NCI-H2227 (cell line): Measurements from ENCODE around the gene PKIG.
A peak's percentile ranks its signal among the peaks of the same experiment; 100 is the strongest.

Experiments used
- DNase-seq: peaks from one replicate; lab custom pipeline; 2025; ENCODE audit not compliant: unreplicated experiment; lab: John Stamatoyannopoulos, UW

Gene PKIG

GRCh38 chr20:44594730-44595129 lies 12.4 kb downstream of the PKIG start:
- no peak for DNase-seq

GRCh38 chr20:44596010-44596409 lies 13.6 kb downstream of the PKIG start:
- no peak for DNase-seq

GRCh38 chr20:44596876-44597275 lies 14.5 kb downstream of the PKIG start:
- no peak for DNase-seq

- DNase-seq: no peak
Observed at GRCh38 chr20:44597516-44597915, 15.1 kb downstream of the PKIG start.

DNA sequence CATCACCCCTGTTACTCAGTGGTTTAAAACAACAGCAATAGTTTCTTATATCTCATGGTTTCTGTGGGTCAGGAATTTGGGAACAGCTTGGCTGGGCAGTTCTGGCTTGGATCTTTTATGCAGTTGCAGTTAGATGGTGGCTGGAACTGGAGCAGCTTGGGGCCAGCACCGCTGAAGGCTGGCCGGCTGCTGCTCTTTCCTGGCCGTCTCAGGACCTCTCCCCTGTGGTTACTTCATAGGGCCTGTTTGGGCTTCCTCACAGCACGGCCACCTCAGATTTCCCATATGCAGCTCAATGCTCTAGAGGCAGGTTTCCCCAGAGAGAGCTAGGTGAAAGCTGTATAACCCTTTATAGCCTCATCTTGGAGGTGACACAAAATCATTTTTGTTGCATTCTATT lies 15.6 kb downstream of the PKIG start:
- no peak for DNase-seq

DNA sequence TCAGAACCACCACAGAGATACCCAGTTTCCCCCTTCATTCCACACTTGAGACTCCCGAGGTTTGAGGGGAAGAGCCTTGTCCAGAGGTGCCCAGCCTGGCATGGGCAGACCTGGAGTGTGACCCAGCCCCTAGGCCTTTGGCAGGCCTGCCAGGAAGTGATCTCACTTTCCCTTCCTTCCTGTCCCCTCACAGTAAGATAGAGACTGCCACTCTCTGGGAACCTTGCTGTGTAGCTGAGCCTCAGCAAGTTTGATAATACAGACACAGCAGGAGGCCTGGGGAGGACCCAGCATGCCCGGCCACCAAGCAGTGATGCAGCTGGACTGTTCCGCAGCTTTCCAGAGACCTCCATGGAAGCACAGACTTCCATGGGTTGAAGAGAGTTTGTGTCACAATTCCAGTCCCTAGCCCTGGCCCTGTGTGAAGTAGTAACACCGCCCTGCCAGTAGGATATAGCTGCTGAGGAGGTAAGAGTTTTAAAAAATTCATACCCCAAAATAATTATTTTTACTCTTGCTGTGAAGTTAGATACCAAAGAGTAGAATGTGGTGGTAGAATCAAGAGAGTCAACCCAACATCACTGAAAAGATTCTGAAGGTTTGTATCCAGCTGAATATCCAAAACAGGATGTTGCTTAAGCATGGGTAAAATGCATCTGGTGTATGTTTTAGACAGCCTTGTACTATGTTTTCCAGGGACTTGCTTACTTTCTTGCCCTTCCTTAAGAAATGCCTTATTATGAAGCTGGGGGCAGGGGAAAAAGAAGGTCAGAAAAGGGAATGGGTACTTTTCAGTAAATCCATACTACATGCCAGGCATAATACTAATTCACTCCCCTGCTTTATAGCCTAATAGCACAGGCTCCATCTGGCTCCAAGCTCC lies 16.3 kb downstream of the PKIG start:
- no peak for DNase-seq

DNA sequence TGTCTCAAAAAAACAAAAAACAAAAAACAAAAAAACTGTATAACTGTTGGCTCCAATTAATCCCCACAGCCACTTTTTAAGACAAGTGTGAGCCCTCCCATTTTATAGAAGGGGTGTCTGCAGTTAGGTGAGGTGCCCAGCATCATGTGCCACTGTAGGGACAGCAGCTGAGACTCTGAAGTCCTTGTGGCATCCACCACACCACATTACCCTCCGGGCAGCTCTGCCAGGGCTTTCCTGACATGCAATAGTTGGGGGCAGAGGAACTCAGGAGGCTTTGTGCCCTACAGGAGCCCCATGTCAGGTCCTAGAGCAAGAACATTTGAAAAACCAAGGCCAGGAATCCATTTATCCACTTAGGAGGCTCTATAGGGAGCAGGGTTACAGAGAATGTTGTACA lies 17.3 kb downstream of the PKIG start:
- no peak for DNase-seq

DNA sequence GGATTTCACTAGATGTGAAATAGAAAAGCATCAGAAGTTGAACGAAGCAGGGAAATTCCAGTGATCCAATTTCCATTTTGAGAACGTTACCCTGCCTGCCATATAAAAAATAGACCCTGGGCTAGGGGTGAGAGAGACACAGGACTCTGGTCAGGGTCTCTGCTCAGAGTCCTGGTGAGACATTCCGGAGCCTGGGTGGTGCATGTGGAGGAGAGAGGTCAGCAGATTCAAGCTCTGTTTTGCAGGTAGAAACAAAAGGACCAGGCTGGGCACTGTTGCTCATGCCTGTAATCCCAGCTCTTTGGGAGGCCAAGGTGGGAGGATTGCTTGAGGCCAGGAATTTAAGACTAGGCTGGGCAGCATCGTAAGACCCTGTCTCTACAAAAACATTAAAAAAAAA lies 17.9 kb downstream of the PKIG start:
- no peak for DNase-seq

GRCh38 chr20:44600758-44601201 lies 18.4 kb downstream of the PKIG start:
- no peak for DNase-seq

GRCh38 chr20:44601236-44601671 lies 18.9 kb downstream of the PKIG start:
- no peak for DNase-seq

DNA sequence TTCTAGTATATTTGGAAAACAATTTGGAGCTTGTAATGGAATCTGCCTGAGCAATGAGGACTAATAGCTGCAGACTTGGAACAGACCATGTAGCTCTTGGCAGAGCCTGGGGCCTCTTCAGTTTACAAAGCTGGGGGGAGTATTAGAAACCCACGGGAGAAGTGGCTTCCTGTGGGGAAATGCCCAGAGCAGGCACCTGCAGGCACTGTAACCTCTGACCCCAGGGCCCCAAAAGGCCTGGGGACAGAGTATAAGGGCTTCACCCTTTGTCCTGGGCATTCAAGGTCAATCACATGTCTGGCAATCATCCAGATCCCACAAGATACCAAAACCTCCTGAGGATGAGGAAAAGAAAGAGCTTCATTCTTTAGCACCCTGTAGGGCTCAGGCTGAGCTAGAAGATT lies 19.4 kb downstream of the PKIG start:
- DNase-seq: no peak

GRCh38 chr20:44603327-44603726 lies 20.9 kb downstream of the PKIG start:
- DNase-seq: no peak

DNA sequence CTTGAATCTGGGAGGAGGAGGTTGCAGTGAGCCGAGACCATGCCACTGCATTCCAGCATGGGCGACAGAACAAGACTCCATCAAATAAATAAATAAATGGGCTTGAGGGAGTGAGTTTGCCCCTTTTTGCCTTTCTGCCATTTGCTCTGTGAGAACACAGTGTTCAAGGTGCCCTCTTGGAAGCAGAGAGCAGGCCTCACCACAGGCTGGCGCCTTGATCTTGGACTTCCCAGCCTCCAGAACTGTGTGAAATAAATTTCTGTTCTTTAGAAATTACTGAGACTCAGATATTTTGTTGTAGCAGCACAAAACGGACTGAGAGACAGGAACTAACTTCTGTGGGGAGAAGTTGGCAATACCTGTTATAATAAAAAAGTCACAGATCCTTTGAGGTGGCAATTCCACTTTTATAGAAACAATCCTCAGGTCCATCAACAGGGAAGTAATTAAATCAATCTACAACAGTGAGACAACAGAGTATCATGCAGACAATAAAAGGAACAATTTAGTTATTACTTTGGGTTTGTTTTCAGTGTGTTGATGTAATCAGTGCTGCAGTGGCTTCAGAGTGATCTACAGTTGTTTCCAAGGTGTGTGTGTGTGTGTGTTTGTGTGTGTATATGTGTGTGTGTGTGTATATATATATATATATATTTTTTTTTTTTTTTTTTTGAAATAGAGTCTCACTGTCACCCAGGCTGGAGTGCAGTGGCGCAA lies 24.5 kb downstream of the PKIG start:
- DNase-seq: no peak

DNA sequence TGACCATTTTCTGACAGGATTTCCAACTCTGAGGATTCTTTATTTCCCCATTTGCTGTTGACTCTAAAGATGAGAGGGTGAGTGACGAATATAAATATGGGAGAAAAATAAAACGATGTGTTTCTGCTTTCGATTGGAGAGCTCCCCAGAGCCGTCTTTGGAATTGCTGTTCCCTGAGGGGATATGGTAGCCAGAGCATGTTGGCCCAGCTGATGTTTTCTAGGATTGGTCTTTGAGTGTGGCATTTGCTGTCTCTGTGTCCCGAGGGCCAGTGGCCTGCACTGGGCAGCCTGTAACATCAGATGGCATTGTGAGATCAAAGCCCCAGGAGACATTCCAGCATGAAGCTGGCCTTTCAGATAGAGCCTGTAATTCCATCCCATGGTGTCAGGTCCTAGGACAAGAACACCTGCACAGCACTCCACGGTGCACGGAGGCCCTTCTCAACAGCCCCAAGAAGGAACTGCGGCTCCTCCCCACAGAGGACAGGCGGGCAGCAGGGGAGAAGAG lies 26.7 kb downstream of the PKIG start:
- DNase-seq: peak; percentile 30

GRCh38 chr20:44609516-44610312 lies 27.3 kb downstream of the PKIG start:
- DNase-seq: peak; percentile 92

DNA sequence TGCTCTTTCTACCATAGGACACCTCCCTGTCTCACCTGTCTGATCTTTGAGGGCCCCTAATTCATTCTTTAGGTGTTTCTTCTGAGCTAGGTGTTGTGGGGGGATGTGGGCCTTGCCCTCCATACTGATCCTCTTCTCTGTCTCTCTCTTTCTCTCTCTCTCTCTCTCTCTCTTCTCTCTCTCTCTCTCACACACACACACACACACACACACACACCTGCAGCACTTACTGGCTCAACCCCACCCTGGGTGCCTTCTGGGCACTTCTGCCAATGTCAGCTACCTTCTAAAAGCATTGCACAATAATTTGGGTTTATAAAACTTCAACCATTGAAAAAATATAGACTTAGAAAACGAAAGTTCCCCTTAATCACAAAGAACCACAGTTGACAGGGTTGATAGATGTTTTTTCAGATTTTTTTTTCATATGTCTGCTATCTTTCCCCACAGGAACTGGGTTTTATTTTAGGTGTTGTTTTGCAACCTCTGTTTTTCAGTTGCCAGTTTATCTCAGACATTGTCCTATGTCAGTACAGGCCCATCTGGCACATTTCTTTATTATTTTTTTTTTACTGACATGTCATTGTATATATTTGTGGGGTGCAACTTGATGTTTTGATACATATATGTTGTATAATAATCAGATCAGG lies 28.1 kb downstream of the PKIG start:
- DNase-seq: no peak

DNA sequence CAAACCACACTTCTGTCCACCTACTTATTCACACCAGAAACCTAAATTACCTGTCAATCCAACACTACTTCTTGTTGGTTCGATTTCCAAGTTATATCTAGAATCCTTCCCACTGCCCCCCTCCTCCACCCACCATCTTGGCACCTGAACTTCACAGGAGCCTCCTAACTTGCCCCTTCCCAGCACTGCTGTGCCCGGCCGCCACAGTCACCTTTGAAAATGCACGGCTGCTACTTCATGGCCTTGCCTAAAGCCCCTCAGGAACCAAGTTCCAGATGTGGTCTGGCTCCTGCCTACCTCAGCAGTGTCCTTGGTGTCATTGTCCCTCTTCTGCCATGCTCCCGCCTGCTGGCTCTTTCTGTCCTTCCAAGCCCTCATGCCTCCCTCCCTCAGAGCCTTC lies 31.2 kb downstream of the PKIG start:
- DNase-seq: no peak

- no peak for DNase-seq
Observed at GRCh38 chr20:44614525-44614924, 32.1 kb downstream of the PKIG start.

- no peak for DNase-seq
Observed at GRCh38 chr20:44615169-44615791, 32.9 kb downstream of the PKIG start.

GRCh38 chr20:44615876-44616603 lies 33.7 kb downstream of the PKIG start:
- no peak for DNase-seq
